ENCODE results near the gene CYFIP2.

Gene CYFIP2

DNA sequence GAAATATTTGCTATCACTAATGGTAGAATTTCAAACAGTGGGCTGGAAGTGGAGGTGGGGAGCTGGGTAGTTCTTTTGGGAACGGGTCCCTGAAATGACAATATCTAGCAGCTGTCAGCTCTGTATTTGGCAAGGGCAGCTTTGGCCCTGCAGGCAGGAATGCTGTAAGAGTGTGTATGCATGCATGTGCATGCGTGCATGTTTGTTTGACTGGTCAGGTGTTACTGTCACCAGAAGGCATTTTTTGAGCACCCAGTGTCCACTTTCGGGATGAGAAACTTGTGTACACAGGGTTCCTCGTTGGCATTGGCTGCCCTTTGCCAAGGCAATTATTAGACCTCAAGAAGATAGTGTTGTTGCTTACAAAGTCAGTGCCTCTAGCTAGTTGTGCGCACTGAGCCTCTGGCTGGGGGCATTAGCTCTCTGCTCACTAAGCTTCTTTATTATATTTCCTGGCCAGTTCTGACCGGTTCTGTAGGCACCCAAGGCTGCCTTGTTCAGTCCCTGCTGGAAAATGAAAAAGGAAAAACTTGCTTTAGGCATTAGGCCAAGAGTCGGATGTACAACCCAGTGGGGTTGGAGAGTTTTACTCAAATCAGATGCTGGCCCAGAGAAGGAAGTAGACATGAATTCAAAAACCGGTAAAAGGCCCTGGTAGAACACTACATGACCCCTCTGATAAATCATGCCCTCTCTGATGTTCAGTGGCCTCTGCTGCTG, 2.0 kb downstream of the CYFIP2 start:
- Histone ChIP-seq H3K27ac (replicated peaks) (peak overlapping the region; percentile 96), H3K27me3 (ENCODE audit: insufficient read depth, poor library complexity, severe bottlenecking) (no peaks in the 10 kb centered on the region), H3K4me3 (replicated peaks; ENCODE audit: insufficient read depth, low read length) (no peak overlapping the region)
- TF ChIP-seq, protein P1, sequence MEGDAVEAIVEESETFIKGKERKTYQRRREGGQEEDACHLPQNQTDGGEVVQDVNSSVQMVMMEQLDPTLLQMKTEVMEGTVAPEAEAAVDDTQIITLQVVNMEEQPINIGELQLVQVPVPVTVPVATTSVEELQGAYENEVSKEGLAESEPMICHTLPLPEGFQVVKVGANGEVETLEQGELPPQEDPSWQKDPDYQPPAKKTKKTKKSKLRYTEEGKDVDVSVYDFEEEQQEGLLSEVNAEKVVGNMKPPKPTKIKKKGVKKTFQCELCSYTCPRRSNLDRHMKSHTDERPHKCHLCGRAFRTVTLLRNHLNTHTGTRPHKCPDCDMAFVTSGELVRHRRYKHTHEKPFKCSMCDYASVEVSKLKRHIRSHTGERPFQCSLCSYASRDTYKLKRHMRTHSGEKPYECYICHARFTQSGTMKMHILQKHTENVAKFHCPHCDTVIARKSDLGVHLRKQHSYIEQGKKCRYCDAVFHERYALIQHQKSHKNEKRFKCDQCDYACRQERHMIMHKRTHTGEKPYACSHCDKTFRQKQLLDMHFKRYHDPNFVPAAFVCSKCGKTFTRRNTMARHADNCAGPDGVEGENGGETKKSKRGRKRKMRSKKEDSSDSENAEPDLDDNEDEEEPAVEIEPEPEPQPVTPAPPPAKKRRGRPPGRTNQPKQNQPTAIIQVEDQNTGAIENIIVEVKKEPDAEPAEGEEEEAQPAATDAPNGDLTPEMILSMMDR (IDR thresholded peaks at IDR 0.05; ENCODE audit: insufficient read depth, low read length): no peak
- TF ChIP-seq, protein P2, sequence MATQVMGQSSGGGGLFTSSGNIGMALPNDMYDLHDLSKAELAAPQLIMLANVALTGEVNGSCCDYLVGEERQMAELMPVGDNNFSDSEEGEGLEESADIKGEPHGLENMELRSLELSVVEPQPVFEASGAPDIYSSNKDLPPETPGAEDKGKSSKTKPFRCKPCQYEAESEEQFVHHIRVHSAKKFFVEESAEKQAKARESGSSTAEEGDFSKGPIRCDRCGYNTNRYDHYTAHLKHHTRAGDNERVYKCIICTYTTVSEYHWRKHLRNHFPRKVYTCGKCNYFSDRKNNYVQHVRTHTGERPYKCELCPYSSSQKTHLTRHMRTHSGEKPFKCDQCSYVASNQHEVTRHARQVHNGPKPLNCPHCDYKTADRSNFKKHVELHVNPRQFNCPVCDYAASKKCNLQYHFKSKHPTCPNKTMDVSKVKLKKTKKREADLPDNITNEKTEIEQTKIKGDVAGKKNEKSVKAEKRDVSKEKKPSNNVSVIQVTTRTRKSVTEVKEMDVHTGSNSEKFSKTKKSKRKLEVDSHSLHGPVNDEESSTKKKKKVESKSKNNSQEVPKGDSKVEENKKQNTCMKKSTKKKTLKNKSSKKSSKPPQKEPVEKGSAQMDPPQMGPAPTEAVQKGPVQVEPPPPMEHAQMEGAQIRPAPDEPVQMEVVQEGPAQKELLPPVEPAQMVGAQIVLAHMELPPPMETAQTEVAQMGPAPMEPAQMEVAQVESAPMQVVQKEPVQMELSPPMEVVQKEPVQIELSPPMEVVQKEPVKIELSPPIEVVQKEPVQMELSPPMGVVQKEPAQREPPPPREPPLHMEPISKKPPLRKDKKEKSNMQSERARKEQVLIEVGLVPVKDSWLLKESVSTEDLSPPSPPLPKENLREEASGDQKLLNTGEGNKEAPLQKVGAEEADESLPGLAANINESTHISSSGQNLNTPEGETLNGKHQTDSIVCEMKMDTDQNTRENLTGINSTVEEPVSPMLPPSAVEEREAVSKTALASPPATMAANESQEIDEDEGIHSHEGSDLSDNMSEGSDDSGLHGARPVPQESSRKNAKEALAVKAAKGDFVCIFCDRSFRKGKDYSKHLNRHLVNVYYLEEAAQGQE (IDR thresholded peaks at IDR 0.05; ENCODE audit: insufficient replicate concordance, low read depth): no peak
- no peak for TF ChIP-seq GABPA (IDR thresholded peaks at IDR 0.05; ENCODE audit: low read depth)
- no peak for TF ChIP-seq SPI1 (IDR thresholded peaks at IDR 0.05; ENCODE audit: borderline replicate concordance, low read depth)
- no peak for TF ChIP-seq POLR2AphosphoS5 (IDR thresholded peaks at IDR 0.05; ENCODE audit: low read depth)
- no peak for DNase-seq (ENCODE audit: low read depth in 1 of 2, low spot score in 1 of 2)

DNA sequence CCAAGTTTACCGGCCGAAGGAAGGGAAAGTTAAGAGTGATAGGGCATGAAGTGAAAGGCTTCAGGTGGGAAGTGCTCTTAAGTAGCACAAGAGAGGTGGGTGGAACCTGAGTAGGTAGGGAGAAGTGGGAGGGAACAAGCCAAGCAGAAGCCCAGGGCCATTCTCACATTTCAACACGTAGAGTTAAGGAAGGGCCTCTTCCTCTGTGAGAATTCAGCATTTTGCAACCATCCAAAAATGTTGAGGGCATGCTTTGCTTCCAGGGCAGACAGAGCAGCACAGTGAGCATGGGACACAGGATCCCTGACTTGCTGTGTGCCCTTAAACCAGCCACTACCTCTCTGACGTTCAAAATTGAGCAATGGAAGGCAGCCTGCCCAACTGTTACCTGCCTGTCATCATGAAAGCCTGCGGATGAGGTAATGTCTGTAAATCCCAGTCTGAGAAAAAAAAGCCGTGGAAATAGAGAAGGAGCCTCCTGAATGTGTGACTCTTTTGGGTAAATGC, 3.3 kb downstream of the CYFIP2 start:
- H3K4me3 ChIP-seq (replicated peaks; ENCODE audit: insufficient read depth, low read length): no peak overlapping the region
- TF ChIP-seq, protein P1 (IDR thresholded peaks at IDR 0.05; ENCODE audit: insufficient read depth, low read length): no peak
- peak; percentile 73 for TF ChIP-seq SPI1 (IDR thresholded peaks at IDR 0.05; ENCODE audit: borderline replicate concordance, low read depth)
- no peak for TF ChIP-seq GABPA (IDR thresholded peaks at IDR 0.05; ENCODE audit: low read depth)
- TF ChIP-seq, protein P2 (IDR thresholded peaks at IDR 0.05; ENCODE audit: insufficient replicate concordance, low read depth): no peak
- peak; percentile 75 for TF ChIP-seq POLR2AphosphoS5 (IDR thresholded peaks at IDR 0.05; ENCODE audit: low read depth)
- H3K27ac ChIP-seq (replicated peaks): peak overlapping the region; percentile 96
- H3K27me3 ChIP-seq (ENCODE audit: insufficient read depth, poor library complexity, severe bottlenecking): no peaks in the 10 kb centered on the region
- peak; percentile 81 to 93 for DNase-seq (ENCODE audit: low read depth in 1 of 2, low spot score in 1 of 2)

- Histone ChIP-seq H3K27ac (replicated peaks) (peak overlapping the region; percentile 96), H3K27me3 (ENCODE audit: insufficient read depth, poor library complexity, severe bottlenecking) (no peaks in the 10 kb centered on the region)
- DNase-seq (ENCODE audit: low read depth in 1 of 2, low spot score in 1 of 2): peak in 1 of 2 experiments; percentile 63
These were observed 3.9 kb downstream of the CYFIP2 start for GRCh38 chr5:157269761-157270272.

More at GRCh38 chr5:157269761-157270272, 3.9 kb downstream of the CYFIP2 start:
- no peak overlapping the region for H3K4me3 ChIP-seq (replicated peaks; ENCODE audit: insufficient read depth, low read length)
- TF ChIP-seq POLR2AphosphoS5 (IDR thresholded peaks at IDR 0.05; ENCODE audit: low read depth): no peak
- no peak for TF ChIP-seq SPI1 (IDR thresholded peaks at IDR 0.05; ENCODE audit: borderline replicate concordance, low read depth)
- TF ChIP-seq GABPA (IDR thresholded peaks at IDR 0.05; ENCODE audit: low read depth): no peak
- TF ChIP-seq, protein P2 (IDR thresholded peaks at IDR 0.05; ENCODE audit: insufficient replicate concordance, low read depth): no peak
- TF ChIP-seq, protein P1 (IDR thresholded peaks at IDR 0.05; ENCODE audit: insufficient read depth, low read length): no peak

Data from HL-60 (cell line).